Lower leg skin (tissue), 3 donors: ENCODE data around the gene OLFML1.

ENCODE experiments used
- POLR2A ChIP-seq, 2 donors: fragments of 450-650 bp; IDR thresholded peaks; one replicate each; pipeline ENCODE4 v1.6.1; 2016 to 2017; ENCODE audit warnings: antibody characterized with exemption in 2 of 2, mild to moderate bottlenecking in 1 of 2, moderate library complexity in 1 of 2
- TF ChIP-seq, protein P1 (sequence below), 3 donors: fragments of 450-650 bp; IDR thresholded peaks; one replicate each; pipeline ENCODE4 v1.5.1; 2016; ENCODE audit warnings: antibody characterized with exemption in 3 of 3, mild to moderate bottlenecking in 3 of 3, moderate library complexity in 2 of 3

DNA sequence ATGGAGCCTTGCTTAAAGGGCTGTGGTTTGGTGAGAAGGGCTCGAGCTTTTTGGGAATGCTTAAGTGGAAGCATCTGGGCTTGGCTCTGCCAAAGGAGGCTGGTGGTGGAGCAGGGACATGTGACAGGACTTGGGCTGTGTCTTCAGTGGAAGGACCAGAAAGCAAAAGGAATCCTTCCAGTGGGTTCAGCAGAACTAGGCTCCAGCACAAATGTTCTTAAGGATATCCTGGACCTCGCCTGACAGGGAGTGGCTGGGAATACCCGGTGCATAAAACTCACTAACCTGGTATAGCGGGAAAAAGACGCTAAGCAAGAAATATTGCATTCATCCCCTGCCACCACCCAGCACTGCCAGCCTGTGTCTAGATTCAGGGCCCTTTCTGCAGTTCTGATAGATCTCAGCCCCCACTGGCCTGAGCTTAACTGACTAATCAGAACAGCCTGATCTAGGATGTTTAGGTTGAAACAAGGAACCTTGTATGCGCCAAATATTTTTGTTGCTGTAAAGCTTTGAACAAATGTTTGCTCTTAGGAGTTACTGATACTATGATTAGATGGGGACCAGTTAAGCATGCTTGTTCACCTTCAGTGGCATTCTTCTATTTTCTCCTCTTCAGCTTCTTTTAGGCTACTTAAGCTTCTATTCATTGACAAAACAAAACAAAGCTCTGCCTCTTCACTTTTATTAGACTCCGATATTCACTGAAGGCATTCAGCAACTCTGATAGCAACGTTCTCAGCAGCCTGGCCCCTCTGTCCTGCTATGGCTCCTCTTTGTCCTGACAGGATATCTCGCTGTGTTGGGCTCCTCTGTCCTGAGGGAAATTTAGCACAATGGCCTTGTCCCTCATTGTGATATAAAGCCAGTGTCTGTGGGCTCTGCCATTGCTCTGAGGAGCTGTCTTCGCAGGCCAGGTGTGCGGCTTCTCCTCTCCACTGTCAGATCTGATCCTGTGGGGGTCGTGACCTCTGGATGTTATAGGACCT, 53.5 kb downstream of the OLFML1 start:
- TF ChIP-seq, protein P1, sequence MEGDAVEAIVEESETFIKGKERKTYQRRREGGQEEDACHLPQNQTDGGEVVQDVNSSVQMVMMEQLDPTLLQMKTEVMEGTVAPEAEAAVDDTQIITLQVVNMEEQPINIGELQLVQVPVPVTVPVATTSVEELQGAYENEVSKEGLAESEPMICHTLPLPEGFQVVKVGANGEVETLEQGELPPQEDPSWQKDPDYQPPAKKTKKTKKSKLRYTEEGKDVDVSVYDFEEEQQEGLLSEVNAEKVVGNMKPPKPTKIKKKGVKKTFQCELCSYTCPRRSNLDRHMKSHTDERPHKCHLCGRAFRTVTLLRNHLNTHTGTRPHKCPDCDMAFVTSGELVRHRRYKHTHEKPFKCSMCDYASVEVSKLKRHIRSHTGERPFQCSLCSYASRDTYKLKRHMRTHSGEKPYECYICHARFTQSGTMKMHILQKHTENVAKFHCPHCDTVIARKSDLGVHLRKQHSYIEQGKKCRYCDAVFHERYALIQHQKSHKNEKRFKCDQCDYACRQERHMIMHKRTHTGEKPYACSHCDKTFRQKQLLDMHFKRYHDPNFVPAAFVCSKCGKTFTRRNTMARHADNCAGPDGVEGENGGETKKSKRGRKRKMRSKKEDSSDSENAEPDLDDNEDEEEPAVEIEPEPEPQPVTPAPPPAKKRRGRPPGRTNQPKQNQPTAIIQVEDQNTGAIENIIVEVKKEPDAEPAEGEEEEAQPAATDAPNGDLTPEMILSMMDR (IDR thresholded peaks at IDR 0.05): no peak
- no peak for TF ChIP-seq POLR2A (IDR thresholded peaks at IDR 0.05)
